ENCODE results near the gene BTBD6. TPM values are rescaled to one million over a fixed set of nuclear protein-coding genes. Genes with fewer than 3 reads are reported as not detected.
A peak's percentile ranks its signal among the peaks of the same experiment; 100 is the strongest.

Gene BTBD6
- total and polyA plus RNA-seq, 2 of the 8 experiments (the other 6 are each of a cell fraction or from before 2014, with no cell fraction given), result 10.1 to 10.2 TPM

- Histone ChIP-seq H3K14ac (ENCODE audit: insufficient read length) (no peak overlapping the region), H2BK12ac (ENCODE audit: low read depth, low read length) (no peak overlapping the region), H3K79me2 (ENCODE audit: control insufficient read depth in 1 of 2, insufficient read depth in 2 of 2, low read length in 2 of 2) (no peaks in the 10 kb centered on the region), H2BK120ac (replicated peaks; ENCODE audit: low read depth, low read length) (no peak overlapping the region), H3K23ac (ENCODE audit: insufficient read length) (no peak overlapping the region), H2BK15ac (ENCODE audit: low read length) (no peak overlapping the region), H2BK20ac (ENCODE audit: low read length) (no peak overlapping the region), H3K9me3 (ENCODE audit: insufficient read depth in 2 of 2, low read depth in 1 of 2, low read length in 1 of 2) (no peaks in the 10 kb centered on the region), H4K91ac (replicated peaks; ENCODE audit: insufficient read length, low read length) (no peak overlapping the region), H2AK5ac (ENCODE audit: low read depth, low read length) (no peak overlapping the region), H2BK5ac (ENCODE audit: low read depth, low read length) (no peak overlapping the region), H2AFZ (ENCODE audit: low read length) (no peak overlapping the region), H3K9ac (replicated peaks in 1 of 4; ENCODE audit: extremely low read depth in 1 of 4, low read depth in 3 of 4, low read length in 3 of 4) (no peak overlapping the region), H3K36me3 (ENCODE audit: control insufficient read depth in 2 of 4, insufficient read depth in 4 of 4, low read length in 3 of 4) (no peaks in the 10 kb centered on the region; a peak in 2 of 8 replicates), H4K20me1 (replicated peaks in 1 of 2; ENCODE audit: control insufficient read depth in 1 of 2, insufficient read depth in 2 of 2, low read length in 2 of 2) (peaks cover 0 to 10% of the 10 kb centered on the region in 2 experiments), H3K27ac (ENCODE audit: low read depth, low read length) (no peak overlapping the region), H3K79me1 (ENCODE audit: low read depth, low read length) (no peaks in the 10 kb centered on the region; the same call in 1 of the 2 replicates), H3K4ac (replicated peaks; ENCODE audit: insufficient read length, low read depth, low read length) (no peak overlapping the region), H3K18ac (ENCODE audit: extremely low read depth, low read length) (no peak overlapping the region), H3K4me3 (ENCODE audit: extremely low read depth in 1 of 4, insufficient read depth in 2 of 4, low read depth in 3 of 4, low read length in 4 of 4) (no peak overlapping the region), H3K4me1 (replicated peaks in 1 of 4; ENCODE audit: control insufficient read depth in 3 of 4, insufficient read depth in 4 of 4, low read length in 3 of 4) (peaks cover 0 to 4% (median 0%) of the 10 kb centered on the region in 4 experiments; a peak in 2 of 7 replicates), H3K4me2 (ENCODE audit: insufficient read depth in 1 of 2, low read depth in 2 of 2, low read length in 2 of 2) (no peak overlapping the region), H4K5ac (ENCODE audit: insufficient read length, low read depth, low read length) (no peak overlapping the region), H3K27me3 (replicated peaks in 1 of 4; ENCODE audit: control insufficient read depth in 3 of 4, extremely low read depth in 1 of 4, insufficient read depth in 3 of 4, low read length in 3 of 4) (peaks cover 0 to 3% (median 1%) of the 10 kb centered on the region in 4 experiments; a peak in 2 of 7 replicates), H4K8ac (ENCODE audit: extremely low read depth, insufficient read depth, low read length) (peak overlapping the region; percentile 51; the same call in 1 of the 2 replicates), H3K56ac (replicated peaks; ENCODE audit: insufficient read length, low read depth, low read length) (peak overlapping the region; percentile 28), H3K23me2 (ENCODE audit: low read depth, low read length) (peaks cover 3% of the 10 kb centered on the region; the same call in 1 of the 2 replicates)
- TF ChIP-seq EGR1 (IDR thresholded peaks at IDR 0.05; ENCODE audit: borderline replicate concordance, low read depth, low read length) (no peak), SAP30 (IDR thresholded peaks at IDR 0.05; ENCODE audit: insufficient read depth, insufficient replicate concordance, low read length) (no peak), KDM1A (IDR thresholded peaks at IDR 0.05; ENCODE audit: borderline replicate concordance, low read length) (no peak), BRCA1 (IDR thresholded peaks at IDR 0.05; ENCODE audit: low read depth, low read length) (no peak), POLR2AphosphoS5 (IDR thresholded peaks at IDR 0.05; ENCODE audit: low read depth, low read length) (no peak), CHD1 (IDR thresholded peaks at IDR 0.05; ENCODE audit: low read depth, low read length) (no peak), CHD2 (IDR thresholded peaks at IDR 0.05; ENCODE audit: low read length) (no peak), JUN (IDR thresholded peaks at IDR 0.05; ENCODE audit: low read depth, low read length) (no peak), CBX5 (IDR thresholded peaks at IDR 0.05; ENCODE audit: low read depth, low read length) (no peak), SIRT6 (IDR thresholded peaks at IDR 0.05; ENCODE audit: low read length) (no peak), PHF8 (conservative IDR thresholded peaks at IDR 0.05; ENCODE audit: low read depth, low read length) (no peak), BACH1 (IDR thresholded peaks at IDR 0.05; ENCODE audit: low read length) (no peak)
- TF ChIP-seq, protein P1, sequence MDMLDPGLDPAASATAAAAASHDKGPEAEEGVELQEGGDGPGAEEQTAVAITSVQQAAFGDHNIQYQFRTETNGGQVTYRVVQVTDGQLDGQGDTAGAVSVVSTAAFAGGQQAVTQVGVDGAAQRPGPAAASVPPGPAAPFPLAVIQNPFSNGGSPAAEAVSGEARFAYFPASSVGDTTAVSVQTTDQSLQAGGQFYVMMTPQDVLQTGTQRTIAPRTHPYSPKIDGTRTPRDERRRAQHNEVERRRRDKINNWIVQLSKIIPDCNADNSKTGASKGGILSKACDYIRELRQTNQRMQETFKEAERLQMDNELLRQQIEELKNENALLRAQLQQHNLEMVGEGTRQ (IDR thresholded peaks at IDR 0.05; ENCODE audit: low read length), result no peak
- WGBS, 2 experiments (ENCODE audit: extremely low coverage in 1 of 2, insufficient coverage in 1 of 2, insufficient read length in 1 of 2, insufficient replicate concordance in 2 of 2, low coverage in 1 of 2, low lambda C conversion rate in 2 of 2, missing lambda C conversion rate in 1 of 2), result 91% methylated on average over 9 of the region's 9 CpGs; no CpG with 5 or more reads in 1 of the 2 experiments
- DNase-seq (ENCODE audit: low read depth in 1 of 2, low spot score in 2 of 2) (no peak), FAIRE-seq (no peak)
- POLR2A ChIA-PET (ENCODE audit: partially characterized antibody), result no interaction called here
- CTCF ChIA-PET (ENCODE audit: partially characterized antibody), result interaction anchor here (0.7 kb wide), 1 partner anchor 92 kb away, joined by 3 read pairs; no protein-coding TSS in a partner anchor
These were observed 5.0 kb downstream of the BTBD6 start for GRCh38 chr14:105253329-105253682.

Data from H1 (cell line).